C4-2B (cell line): ENCODE data around the gene PTS.

Experiments used
- H3K27ac ChIP-seq: fragments of 450-650 bp; 2 replicates; pipeline ENCODE4 v1.5.1; 2017
- ZFX ChIP-seq: fragments of 450-650 bp; IDR thresholded peaks from 2 replicates; pipeline ENCODE4 v1.6.1; 2017
- TF ChIP-seq, protein P1 (sequence below): fragments of 450-650 bp; conservative IDR thresholded peaks from 2 replicates; pipeline ENCODE4 v1.5.1; 2017; ENCODE audit warnings: mild to moderate bottlenecking

Gene PTS

DNA sequence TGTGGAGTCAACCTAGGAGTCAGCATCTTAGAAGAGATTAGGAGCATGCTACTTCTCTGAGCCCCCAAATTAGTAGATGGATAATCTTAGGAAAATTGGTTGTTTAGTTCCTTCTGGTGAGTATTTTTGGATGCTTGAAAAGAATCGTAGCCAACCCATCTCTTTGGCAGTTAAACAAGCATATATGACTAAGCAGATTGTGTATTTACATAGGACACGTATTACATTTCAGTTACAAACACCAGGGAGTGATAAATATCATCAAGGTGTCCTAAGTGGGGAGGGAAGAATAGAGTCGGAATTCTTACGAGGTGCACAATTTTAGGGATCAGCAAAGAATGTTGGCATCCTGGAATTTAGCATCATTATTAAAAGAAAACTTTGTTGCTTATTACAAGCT, 21.0 kb downstream of the PTS start:
- H3K27ac ChIP-seq = no peak overlapping the region
- TF ChIP-seq, protein P1, sequence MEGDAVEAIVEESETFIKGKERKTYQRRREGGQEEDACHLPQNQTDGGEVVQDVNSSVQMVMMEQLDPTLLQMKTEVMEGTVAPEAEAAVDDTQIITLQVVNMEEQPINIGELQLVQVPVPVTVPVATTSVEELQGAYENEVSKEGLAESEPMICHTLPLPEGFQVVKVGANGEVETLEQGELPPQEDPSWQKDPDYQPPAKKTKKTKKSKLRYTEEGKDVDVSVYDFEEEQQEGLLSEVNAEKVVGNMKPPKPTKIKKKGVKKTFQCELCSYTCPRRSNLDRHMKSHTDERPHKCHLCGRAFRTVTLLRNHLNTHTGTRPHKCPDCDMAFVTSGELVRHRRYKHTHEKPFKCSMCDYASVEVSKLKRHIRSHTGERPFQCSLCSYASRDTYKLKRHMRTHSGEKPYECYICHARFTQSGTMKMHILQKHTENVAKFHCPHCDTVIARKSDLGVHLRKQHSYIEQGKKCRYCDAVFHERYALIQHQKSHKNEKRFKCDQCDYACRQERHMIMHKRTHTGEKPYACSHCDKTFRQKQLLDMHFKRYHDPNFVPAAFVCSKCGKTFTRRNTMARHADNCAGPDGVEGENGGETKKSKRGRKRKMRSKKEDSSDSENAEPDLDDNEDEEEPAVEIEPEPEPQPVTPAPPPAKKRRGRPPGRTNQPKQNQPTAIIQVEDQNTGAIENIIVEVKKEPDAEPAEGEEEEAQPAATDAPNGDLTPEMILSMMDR = no peak
- TF ChIP-seq ZFX = no peak

DNA sequence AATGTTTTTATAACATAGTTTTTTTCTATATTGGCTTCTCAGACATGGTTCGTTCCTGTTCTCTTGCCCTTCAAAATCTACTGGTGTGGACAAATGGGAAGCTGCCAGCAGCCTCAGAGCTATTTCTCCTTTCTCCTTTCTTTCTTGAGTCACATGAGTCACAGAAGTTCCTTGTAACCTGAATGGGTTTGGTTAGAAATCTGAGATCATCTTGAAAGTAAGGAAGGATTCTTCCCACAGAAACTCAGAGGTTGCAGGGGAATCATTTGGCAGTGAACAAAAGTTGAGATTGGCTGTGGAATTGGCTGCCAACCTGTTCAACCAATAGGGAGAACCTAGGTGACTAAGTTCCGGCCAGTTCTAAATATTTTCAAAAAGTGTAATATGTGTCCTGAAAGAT, 22.0 kb downstream of the PTS start:
- H3K27ac ChIP-seq = no peak overlapping the region
- TF ChIP-seq, protein P1 = no peak
- no peak for TF ChIP-seq ZFX

DNA sequence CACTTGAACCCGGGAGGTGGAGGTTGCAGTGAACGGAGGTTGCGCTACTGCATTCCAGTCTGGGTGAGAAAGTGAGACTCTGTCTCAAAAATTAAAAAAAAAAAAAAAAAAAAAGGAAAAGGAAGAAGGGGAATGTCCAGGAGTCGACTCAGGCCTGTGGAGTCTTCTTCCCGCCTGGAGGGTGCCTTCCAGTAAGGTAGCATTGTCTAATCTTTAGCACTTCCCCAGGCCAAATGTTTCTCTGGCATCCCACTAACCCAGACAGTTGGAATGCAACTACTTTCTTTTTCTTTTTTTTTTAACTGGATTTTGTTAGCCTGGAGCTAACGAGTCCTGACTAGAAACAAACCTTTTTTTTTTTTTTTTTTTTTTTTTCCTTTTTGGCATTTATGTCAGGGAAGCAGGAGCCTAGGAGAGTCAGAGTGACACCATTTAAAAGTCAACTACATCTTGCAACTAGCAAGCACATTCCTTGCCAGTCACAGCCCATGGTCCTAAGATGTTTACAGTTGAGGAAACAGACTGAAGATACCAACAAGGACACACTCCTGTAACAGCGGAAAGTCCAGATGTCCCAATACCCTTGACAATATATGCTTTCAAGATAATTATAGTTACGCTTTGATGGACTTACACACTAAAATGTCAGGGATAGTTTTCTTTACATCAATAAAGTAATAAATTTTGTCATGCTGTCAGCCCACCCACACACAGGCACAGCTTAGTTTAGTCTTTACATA, 23.8 kb downstream of the PTS start:
- H3K27ac ChIP-seq = no peak overlapping the region

DNA sequence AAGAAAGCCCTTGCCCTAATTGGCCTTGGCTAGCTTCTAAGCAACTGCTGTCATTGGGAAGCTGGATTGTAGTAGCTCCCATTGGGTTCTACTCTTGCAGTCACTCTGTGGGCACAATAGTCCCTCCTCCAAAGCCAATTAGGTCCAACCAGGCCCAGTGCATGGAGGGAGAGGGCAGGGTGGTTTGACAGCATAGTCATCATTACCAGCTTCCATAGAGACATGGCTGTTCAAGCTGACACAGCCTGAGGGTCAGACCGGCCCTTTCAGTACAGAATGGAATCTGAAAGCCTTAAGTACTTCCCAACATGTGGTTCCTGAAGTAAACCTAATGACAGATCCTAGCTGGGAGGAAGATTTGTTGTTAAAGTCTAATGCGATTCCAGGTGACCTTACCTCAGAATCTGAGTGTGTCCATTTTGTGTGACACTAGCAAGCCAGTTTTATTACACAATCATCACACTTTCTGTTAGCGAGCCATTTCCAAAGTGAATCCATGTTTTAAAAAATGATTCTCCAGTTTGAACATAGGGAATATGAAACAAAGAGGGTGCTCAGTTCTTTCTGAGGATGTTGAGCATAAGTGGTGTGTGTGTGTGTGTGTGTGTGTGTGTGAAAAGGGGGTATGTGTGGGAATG, 27.5 kb downstream of the PTS start:
- H3K27ac ChIP-seq = no peak overlapping the region

More for the DNA sequence above, 23.8 kb downstream of the PTS start:
- no peak for TF ChIP-seq ZFX
- TF ChIP-seq, protein P1 = no peak

DNA sequence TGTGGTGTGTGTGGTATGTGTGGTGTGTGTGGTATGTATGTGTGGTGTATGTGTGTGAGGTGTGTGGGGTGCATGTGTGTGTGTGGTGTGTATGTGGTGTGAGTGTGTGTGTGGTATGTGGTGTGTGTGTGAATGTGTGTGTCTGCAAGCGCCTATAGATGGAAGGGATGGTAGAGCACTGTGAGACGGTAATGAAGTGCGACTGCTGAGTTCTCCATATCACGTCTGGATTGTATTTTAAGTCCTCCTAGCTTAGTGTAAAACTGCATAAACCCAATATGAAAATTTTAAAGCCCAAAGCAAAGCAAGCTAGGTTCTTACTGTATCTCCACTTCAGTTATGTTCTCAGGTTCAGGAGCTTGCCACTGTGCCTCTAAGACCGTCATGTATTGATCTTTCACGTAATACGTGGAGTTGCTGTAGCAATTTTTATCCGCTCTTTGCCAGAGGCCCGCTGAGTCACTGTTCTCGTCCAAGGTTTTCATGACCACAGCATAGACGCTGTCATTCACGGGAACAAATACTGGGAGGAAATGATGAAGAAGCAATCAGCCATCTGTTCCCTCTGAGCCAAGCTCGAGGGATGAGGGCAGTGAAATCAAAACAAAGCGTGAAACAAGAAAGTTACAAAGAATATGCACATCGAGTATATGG, 29.0 kb downstream of the PTS start:
- no peak for TF ChIP-seq ZFX
- TF ChIP-seq, protein P1 = no peak
- H3K27ac ChIP-seq = no peak overlapping the region

More for the DNA sequence above, 27.5 kb downstream of the PTS start:
- TF ChIP-seq, protein P1 = no peak
- TF ChIP-seq ZFX = no peak

DNA sequence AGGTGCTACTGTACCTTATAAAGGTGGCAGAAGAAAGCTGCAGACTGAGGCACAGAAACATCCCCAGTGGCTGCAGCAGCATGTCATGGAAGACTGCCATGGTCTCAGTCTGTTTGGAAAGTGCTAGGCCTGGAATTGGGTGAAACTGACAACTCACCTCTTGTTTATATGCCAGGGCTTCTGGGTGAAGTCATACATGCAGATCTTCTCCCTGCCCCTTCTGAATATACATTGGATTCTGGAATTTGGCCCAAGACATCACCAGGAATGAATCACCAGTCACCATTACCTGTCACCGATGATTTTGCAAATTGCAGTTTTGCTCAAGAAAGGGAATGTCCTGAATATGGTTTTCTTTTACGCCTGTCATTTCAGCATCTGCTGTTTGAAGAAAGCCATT, 34.3 kb downstream of the PTS start, which contains the start of gene PLET1:
TSS of gene PLET1 (minus strand) at position 371 of the 400 bp plus-strand sequence. CDS start at position 100, 271 bp downstream.
- H3K27ac ChIP-seq = no peak within 1 kb of the TSS
- no peak for TF ChIP-seq ZFX
- TF ChIP-seq, protein P1 = no peak
